ENCODE results near the gene PZP.

GRCh38 chr12:9132008-9132535, 76.1 kb downstream of the PZP start:
- TF ChIP-seq POLR2AphosphoS5 (IDR thresholded peaks at IDR 0.05) (no peak), CTCF (IDR thresholded peaks at IDR 0.05) (no peak), POLR2A (IDR thresholded peaks at IDR 0.05) (no peak)
